NT2/D1 (cell line): ENCODE data around the gene PORCN.

Experiments
- SUZ12 ChIP-seq: IDR thresholded peaks from 2 replicates; pipeline ENCODE4 v1.6.1; 2011; ENCODE audit not compliant: insufficient read length, insufficient read depth; ENCODE audit errors: extremely low read depth
- YY1 ChIP-seq: IDR thresholded peaks from 2 replicates; pipeline ENCODE4 v1.6.1; 2011; ENCODE audit not compliant: insufficient read length, insufficient read depth

DNA sequence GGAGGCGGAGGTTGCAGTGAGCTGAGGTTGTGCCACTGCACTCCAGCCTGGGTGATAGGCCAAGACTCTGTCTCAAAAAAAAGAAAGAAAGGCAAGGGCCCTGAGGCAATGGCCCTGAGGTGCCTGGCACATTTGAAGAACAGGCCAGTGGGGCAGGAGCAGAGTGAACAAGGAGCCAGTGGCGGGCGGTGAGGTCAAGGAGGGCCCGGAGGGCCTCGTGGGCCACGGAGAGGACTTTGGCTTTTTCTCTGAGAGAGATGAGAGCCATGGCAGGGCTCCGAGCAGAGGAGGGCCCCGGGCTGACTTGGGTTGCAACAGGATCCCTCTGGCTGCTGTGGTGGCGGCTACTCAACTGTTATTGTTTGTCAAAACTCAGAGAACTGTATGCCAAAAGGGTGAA is 19.5 kb upstream of the PORCN start:
- TF ChIP-seq YY1: no peak
- no peak for TF ChIP-seq SUZ12
